T-helper 1 cell treated with Interleukin-12 subunit alpha and Interleukin-12 subunit beta and Interleukin-4 antibody, amounts not matched to agents 30 μg/mL and 1 μg/mL, for 36 hours (primary cell): Measurements from ENCODE around the gene AAGAB.

ENCODE experiments used
- H3K27ac Mint-ChIP-seq: one replicate; pipeline ENCODE4 v1.8.0; 2021; ENCODE audit warnings: mild to moderate bottlenecking, mixed read lengths
- H3K27me3 Mint-ChIP-seq: one replicate; pipeline ENCODE4 v1.8.0; 2021; ENCODE audit warnings: low read depth, mixed read lengths
- H3K36me3 Mint-ChIP-seq: one replicate; pipeline ENCODE4 v1.8.0; 2021; ENCODE audit warnings: low read depth, mixed read lengths
- H3K4me1 Mint-ChIP-seq: one replicate; pipeline ENCODE4 v1.8.0; 2021; ENCODE audit warnings: low read depth, mixed read lengths
- H3K4me3 Mint-ChIP-seq: one replicate; pipeline ENCODE4 v1.8.0; 2021; ENCODE audit warnings: mild to moderate bottlenecking, moderate library complexity, mixed read lengths
- H3K9me3 Mint-ChIP-seq: one replicate; pipeline ENCODE4 v1.8.0; 2021; ENCODE audit warnings: mixed read lengths

The AAGAB gene

DNA sequence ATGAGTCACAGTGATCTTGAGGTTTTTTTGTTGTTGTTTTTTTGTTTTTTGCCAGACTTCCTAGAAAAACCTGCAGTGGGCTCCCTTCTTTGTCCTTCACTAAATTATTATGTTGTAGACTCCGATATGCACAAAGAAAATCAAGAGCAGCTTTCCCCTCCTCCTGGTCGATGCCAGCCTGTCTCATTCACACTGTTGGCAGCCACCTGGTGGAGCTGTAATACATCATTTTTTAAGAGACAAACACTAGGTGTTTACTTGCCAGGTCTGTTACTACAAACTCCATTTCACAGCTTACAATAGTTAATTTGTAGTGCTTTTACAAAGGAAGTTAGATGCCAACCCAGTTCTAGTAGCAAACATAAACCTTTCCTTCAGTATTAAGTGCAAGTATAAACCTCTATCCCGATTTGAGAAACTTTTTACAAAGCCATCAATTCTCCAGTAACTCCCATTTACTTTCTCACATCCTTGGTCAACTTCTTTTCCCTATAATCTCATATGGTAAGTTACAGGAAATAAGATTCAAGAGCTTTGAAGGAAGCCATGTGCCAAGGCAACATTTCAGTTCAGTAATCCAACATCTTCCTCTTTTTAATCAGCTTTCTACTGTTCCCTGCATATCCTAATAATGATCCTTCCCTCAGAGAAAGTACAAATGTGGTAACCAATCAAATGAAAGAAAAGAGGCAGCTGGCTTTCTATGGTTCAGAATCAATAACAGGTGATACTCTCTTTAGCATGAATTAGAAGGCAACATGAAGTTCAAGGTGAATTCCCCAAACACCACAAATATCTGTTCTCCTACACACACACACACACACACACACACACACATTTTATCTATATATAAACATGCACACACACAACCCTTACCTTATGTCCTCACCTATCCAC, 14.0 kb downstream of the AAGAB start:
- H3K4me3 Mint-ChIP-seq: peak overlapping the region; percentile 72
- H3K36me3 Mint-ChIP-seq: peaks cover 18% of the 10 kb centered on the region
- peaks cover 49% of the 10 kb centered on the region for H3K4me1 Mint-ChIP-seq
- no peaks in the 10 kb centered on the region for H3K27me3 Mint-ChIP-seq
- peak overlapping the region; percentile 90 for H3K27ac Mint-ChIP-seq
- H3K9me3 Mint-ChIP-seq: no peaks in the 10 kb centered on the region

- Mint-ChIP-seq H3K4me3 (no peak overlapping the region), H3K27me3 (no peaks in the 10 kb centered on the region), H3K4me1 (peaks cover 11% of the 10 kb centered on the region), H3K9me3 (no peaks in the 10 kb centered on the region), H3K36me3 (peaks cover 53% of the 10 kb centered on the region), H3K27ac (no peak overlapping the region)
These were observed 21.9 kb downstream of the AAGAB start for GRCh38 chr15:67232591-67232990.

DNA sequence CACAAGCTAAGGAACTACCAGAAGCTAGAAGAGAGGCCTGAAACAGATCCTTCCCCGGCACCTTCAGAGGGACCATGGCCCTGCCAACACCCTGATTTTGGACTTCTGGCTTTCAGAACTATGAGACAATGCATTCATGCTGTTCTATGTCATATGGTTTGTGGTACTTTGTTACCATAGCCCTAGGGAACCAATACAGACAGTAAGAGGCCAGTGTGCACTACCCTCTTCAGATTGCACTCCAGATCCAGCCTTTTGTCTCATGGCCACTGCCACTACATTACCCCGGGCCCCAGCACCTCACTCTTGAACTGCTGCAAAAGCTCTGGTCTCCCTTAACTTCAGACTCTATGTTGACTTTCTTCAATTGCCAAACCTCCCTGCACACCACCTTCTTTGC, 24.0 kb downstream of the AAGAB start:
- H3K9me3 Mint-ChIP-seq: no peaks in the 10 kb centered on the region
- peaks cover 52% of the 10 kb centered on the region for H3K36me3 Mint-ChIP-seq
- H3K27ac Mint-ChIP-seq: no peak overlapping the region

DNA sequence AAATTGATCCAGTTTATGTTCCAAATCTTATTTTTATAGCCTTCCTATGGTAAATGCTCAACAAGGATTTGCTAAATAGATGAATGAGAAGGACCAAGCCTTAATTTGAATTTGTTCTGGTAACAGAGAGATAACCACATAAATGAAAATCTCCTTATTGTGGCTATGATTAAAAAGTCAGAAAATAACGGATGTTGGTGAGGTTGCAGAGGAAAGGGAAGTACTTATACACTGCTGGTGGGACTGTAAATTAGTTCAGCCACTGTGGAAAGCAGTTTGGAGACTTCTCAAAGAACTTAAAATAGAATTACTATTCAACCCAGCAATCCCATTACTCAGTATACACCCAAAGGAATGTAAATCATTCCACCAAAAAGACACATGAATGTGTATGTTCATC, 26.2 kb downstream of the AAGAB start:
- Mint-ChIP-seq H3K36me3 (peaks cover 39% of the 10 kb centered on the region), H3K9me3 (no peaks in the 10 kb centered on the region), H3K4me3 (no peak overlapping the region), H3K27me3 (no peaks in the 10 kb centered on the region), H3K4me1 (peaks cover 4% of the 10 kb centered on the region), H3K27ac (no peak overlapping the region)

More for the DNA sequence above, 24.0 kb downstream of the AAGAB start:
- Mint-ChIP-seq H3K27me3 (no peaks in the 10 kb centered on the region), H3K4me1 (peaks cover 4% of the 10 kb centered on the region), H3K4me3 (no peak overlapping the region)

GRCh38 chr15:67227846-67228245, 26.6 kb downstream of the AAGAB start:
- Mint-ChIP-seq H3K4me3 (no peak overlapping the region), H3K9me3 (no peaks in the 10 kb centered on the region), H3K36me3 (peaks cover 35% of the 10 kb centered on the region), H3K27ac (no peak overlapping the region), H3K4me1 (peaks cover 4% of the 10 kb centered on the region), H3K27me3 (no peaks in the 10 kb centered on the region)

- no peak overlapping the region for H3K27ac Mint-ChIP-seq
- H3K9me3 Mint-ChIP-seq: no peaks in the 10 kb centered on the region
- H3K36me3 Mint-ChIP-seq: peaks cover 33% of the 10 kb centered on the region
- peaks cover 4% of the 10 kb centered on the region for H3K4me1 Mint-ChIP-seq
- no peak overlapping the region for H3K4me3 Mint-ChIP-seq
- H3K27me3 Mint-ChIP-seq: no peaks in the 10 kb centered on the region
These were observed 27.0 kb downstream of the AAGAB start for GRCh38 chr15:67227431-67227830.

GRCh38 chr15:67225336-67225735, 29.1 kb downstream of the AAGAB start:
- no peak overlapping the region for H3K4me3 Mint-ChIP-seq
- no peaks in the 10 kb centered on the region for H3K27me3 Mint-ChIP-seq
- H3K36me3 Mint-ChIP-seq: peaks cover 19% of the 10 kb centered on the region

GRCh38 chr15:67224889-67225288, 29.6 kb downstream of the AAGAB start:
- no peaks in the 10 kb centered on the region for H3K27me3 Mint-ChIP-seq
- peaks cover 4% of the 10 kb centered on the region for H3K4me1 Mint-ChIP-seq
- H3K9me3 Mint-ChIP-seq: no peaks in the 10 kb centered on the region
- no peak overlapping the region for H3K4me3 Mint-ChIP-seq
- no peak overlapping the region for H3K27ac Mint-ChIP-seq
- H3K36me3 Mint-ChIP-seq: peaks cover 18% of the 10 kb centered on the region

More at GRCh38 chr15:67225336-67225735, 29.1 kb downstream of the AAGAB start:
- H3K9me3 Mint-ChIP-seq: no peaks in the 10 kb centered on the region
- H3K4me1 Mint-ChIP-seq: peaks cover 4% of the 10 kb centered on the region
- H3K27ac Mint-ChIP-seq: no peak overlapping the region

DNA sequence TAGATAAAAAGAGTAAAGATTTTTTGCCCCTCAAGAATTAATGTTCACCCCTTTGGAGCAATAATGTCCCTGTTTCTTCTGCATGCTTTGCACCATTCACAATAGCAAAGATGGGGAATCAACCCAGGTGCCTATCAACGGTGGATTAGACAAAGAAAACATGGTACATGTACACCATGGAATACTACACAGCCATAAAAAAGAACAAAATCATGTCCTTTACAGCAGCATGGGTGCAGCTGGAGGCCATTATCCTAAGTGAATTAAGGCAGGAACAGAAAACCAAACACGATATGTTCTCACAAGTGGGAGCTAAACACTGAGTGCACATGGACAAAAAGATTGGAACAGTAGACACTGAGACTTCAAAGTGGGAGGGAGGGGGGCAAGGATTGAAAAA, 35.2 kb downstream of the AAGAB start:
- Mint-ChIP-seq H3K9me3 (no peaks in the 10 kb centered on the region), H3K27me3 (no peaks in the 10 kb centered on the region), H3K4me3 (no peak overlapping the region), H3K27ac (no peak overlapping the region), H3K36me3 (peaks cover 33% of the 10 kb centered on the region), H3K4me1 (peaks cover 4% of the 10 kb centered on the region)

GRCh38 chr15:67218428-67218827, 36.0 kb downstream of the AAGAB start:
- no peak overlapping the region for H3K27ac Mint-ChIP-seq

GRCh38 chr15:67216859-67217258, 37.6 kb downstream of the AAGAB start:
- no peak overlapping the region for H3K4me3 Mint-ChIP-seq
- H3K27me3 Mint-ChIP-seq: no peaks in the 10 kb centered on the region
- H3K9me3 Mint-ChIP-seq: no peaks in the 10 kb centered on the region
- H3K4me1 Mint-ChIP-seq: peaks cover 4% of the 10 kb centered on the region
- no peak overlapping the region for H3K27ac Mint-ChIP-seq
- peaks cover 33% of the 10 kb centered on the region for H3K36me3 Mint-ChIP-seq

More at GRCh38 chr15:67218428-67218827, 36.0 kb downstream of the AAGAB start:
- H3K4me1 Mint-ChIP-seq: peaks cover 4% of the 10 kb centered on the region
- no peak overlapping the region for H3K4me3 Mint-ChIP-seq
- peaks cover 33% of the 10 kb centered on the region for H3K36me3 Mint-ChIP-seq
- no peaks in the 10 kb centered on the region for H3K27me3 Mint-ChIP-seq
- no peaks in the 10 kb centered on the region for H3K9me3 Mint-ChIP-seq

GRCh38 chr15:67215102-67215501, 39.4 kb downstream of the AAGAB start:
- Mint-ChIP-seq H3K4me1 (peaks cover 4% of the 10 kb centered on the region), H3K27me3 (no peaks in the 10 kb centered on the region)

DNA sequence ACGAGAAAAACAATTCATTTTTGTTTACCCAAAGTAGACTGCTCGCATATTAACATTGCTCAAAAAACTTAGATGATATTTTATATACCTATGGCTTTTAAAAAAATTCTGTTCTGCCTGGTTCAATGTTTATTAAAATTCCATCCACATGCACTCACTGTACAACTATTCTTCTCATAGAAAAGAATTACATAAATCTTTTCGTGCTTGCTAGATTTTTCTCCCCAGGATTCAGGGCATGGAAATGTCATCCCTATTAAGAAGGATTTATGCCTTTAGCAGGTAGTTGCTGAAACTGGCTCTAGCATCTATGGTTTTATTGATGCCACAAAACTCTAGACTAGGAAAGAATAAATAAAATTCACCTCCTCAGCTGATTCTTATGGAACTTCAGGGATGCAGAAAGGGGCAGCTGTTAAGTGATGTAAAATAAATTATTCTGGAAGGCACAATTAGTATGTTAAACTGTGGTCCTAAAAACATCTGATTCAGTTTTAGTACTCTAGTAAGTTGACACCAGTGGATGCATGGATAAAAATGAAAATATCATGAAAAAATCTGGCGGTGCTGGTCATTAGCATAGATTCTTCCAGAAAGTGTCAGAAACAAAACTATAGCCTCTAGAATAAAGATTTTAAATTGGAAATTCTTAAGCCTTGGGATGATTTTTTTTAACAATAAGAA, 41.6 kb downstream of the AAGAB start:
- Mint-ChIP-seq H3K36me3 (peaks cover 24% of the 10 kb centered on the region), H3K4me1 (no peaks in the 10 kb centered on the region), H3K27ac (no peak overlapping the region), H3K9me3 (no peaks in the 10 kb centered on the region), H3K27me3 (no peaks in the 10 kb centered on the region), H3K4me3 (no peak overlapping the region)

More at GRCh38 chr15:67215102-67215501, 39.4 kb downstream of the AAGAB start:
- no peak overlapping the region for H3K4me3 Mint-ChIP-seq
- no peak overlapping the region for H3K27ac Mint-ChIP-seq
- peaks cover 32% of the 10 kb centered on the region for H3K36me3 Mint-ChIP-seq
- no peaks in the 10 kb centered on the region for H3K9me3 Mint-ChIP-seq

DNA sequence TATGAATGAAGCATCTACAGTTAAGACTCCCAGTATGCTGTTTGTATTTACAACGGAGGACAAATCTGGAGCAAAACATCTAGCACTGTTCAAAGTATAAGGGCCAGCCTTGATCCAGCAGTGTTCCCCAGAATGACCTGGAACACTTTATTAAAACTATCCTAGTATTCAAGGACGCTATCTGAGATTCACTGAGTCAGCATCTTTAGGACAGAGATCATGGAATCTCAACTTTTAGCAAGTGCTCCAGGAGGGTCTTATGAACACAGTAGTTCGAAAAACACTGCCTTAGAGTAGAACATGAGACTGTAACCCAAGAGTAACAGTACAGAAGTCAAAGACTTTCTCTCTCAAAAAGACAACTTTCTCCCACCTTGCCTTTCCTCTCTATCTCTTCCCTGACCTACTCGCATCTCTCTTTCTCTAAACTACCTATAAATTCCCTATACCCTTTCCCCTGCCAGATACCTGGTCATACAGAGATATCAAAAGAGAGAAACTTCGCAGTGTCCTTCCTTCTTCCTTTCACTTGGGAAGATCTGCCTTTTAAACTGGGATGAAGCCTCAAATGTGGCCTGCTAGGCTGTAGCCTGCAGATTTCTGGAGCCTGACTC, 43.8 kb downstream of the AAGAB start:
- Mint-ChIP-seq H3K4me3 (no peak overlapping the region), H3K4me1 (no peaks in the 10 kb centered on the region), H3K36me3 (peaks cover 29% of the 10 kb centered on the region), H3K27me3 (no peaks in the 10 kb centered on the region), H3K9me3 (no peaks in the 10 kb centered on the region), H3K27ac (no peak overlapping the region)
